ENCODE data around the gene SEMA4F.

The SEMA4F gene

GRCh38 chr2:74688881-74689280, 34.8 kb downstream of the SEMA4F start:
- Mint-ChIP-seq H3K27ac (no peak overlapping the region), H3K27me3 (ENCODE audit: low read depth, poor library complexity) (peaks cover 19% of the 10 kb centered on the region), H3K4me3 (no peak overlapping the region), H3K9me3 (no peaks in the 10 kb centered on the region), H3K36me3 (ENCODE audit: low read depth) (no peaks in the 10 kb centered on the region), H3K4me1 (no peaks in the 10 kb centered on the region)
- DNase-seq, result no peak
- TF ChIP-seq CTCF (IDR thresholded peaks at IDR 0.05), result no peak

GRCh38 chr2:74689671-74690070, 35.6 kb downstream of the SEMA4F start:
- no peaks in the 10 kb centered on the region for H3K36me3 Mint-ChIP-seq (ENCODE audit: low read depth)
- H3K27me3 Mint-ChIP-seq (ENCODE audit: low read depth, poor library complexity), result peaks cover 17% of the 10 kb centered on the region
- no peaks in the 10 kb centered on the region for H3K9me3 Mint-ChIP-seq
- H3K4me1 Mint-ChIP-seq, result no peaks in the 10 kb centered on the region
- no peak overlapping the region for H3K4me3 Mint-ChIP-seq
- DNase-seq, result no peak
- no peak for TF ChIP-seq CTCF (IDR thresholded peaks at IDR 0.05)
- no peak overlapping the region for H3K27ac Mint-ChIP-seq

GRCh38 chr2:74690571-74690970, 36.5 kb downstream of the SEMA4F start:
- Mint-ChIP-seq H3K36me3 (ENCODE audit: low read depth) (no peaks in the 10 kb centered on the region), H3K27ac (no peak overlapping the region), H3K27me3 (ENCODE audit: low read depth, poor library complexity) (peaks cover 20% of the 10 kb centered on the region)

GRCh38 chr2:74691929-74692328, 37.9 kb downstream of the SEMA4F start:
- no peaks in the 10 kb centered on the region for H3K36me3 Mint-ChIP-seq (ENCODE audit: low read depth)

More at GRCh38 chr2:74690571-74690970, 36.5 kb downstream of the SEMA4F start:
- Mint-ChIP-seq H3K4me1 (no peaks in the 10 kb centered on the region), H3K4me3 (no peak overlapping the region), H3K9me3 (no peaks in the 10 kb centered on the region)
- DNase-seq, result peak; percentile 19
- TF ChIP-seq CTCF (IDR thresholded peaks at IDR 0.05), result peak; percentile 76

GRCh38 chr2:74693213-74693612, 39.2 kb downstream of the SEMA4F start:
- H3K9me3 Mint-ChIP-seq, result no peaks in the 10 kb centered on the region
- no peaks in the 10 kb centered on the region for H3K36me3 Mint-ChIP-seq (ENCODE audit: low read depth)
- H3K27me3 Mint-ChIP-seq (ENCODE audit: low read depth, poor library complexity), result peaks cover 23% of the 10 kb centered on the region
- H3K4me3 Mint-ChIP-seq, result no peak overlapping the region
- no peak for DNase-seq
- no peak for TF ChIP-seq CTCF (IDR thresholded peaks at IDR 0.05)
- no peaks in the 10 kb centered on the region for H3K4me1 Mint-ChIP-seq
- H3K27ac Mint-ChIP-seq, result no peak overlapping the region

More at GRCh38 chr2:74691929-74692328, 37.9 kb downstream of the SEMA4F start:
- Mint-ChIP-seq H3K27me3 (ENCODE audit: low read depth, poor library complexity) (peaks cover 23% of the 10 kb centered on the region), H3K4me3 (no peak overlapping the region), H3K4me1 (no peaks in the 10 kb centered on the region), H3K27ac (peak overlapping the region; percentile 8), H3K9me3 (no peaks in the 10 kb centered on the region)
- DNase-seq, result no peak
- TF ChIP-seq CTCF (IDR thresholded peaks at IDR 0.05), result no peak

- Mint-ChIP-seq H3K9me3 (no peaks in the 10 kb centered on the region), H3K36me3 (ENCODE audit: low read depth) (no peaks in the 10 kb centered on the region)
- no peak for TF ChIP-seq CTCF (IDR thresholded peaks at IDR 0.05)
These were observed 39.6 kb downstream of the SEMA4F start for GRCh38 chr2:74693668-74694067.

More at GRCh38 chr2:74693668-74694067, 39.6 kb downstream of the SEMA4F start:
- H3K4me3 Mint-ChIP-seq, result no peak overlapping the region
- no peak overlapping the region for H3K27ac Mint-ChIP-seq
- DNase-seq, result no peak
- H3K4me1 Mint-ChIP-seq, result no peaks in the 10 kb centered on the region
- peaks cover 23% of the 10 kb centered on the region for H3K27me3 Mint-ChIP-seq (ENCODE audit: low read depth, poor library complexity)
